H1 (cell line): ENCODE results near the gene CAPN2. TPM values are rescaled to one million over a fixed set of nuclear protein-coding genes. Genes with fewer than 3 reads are reported as not detected.
A peak's percentile ranks its signal among the peaks of the same experiment; 100 is the strongest.

Source experiments
- CTCF ChIA-PET: fragments of 300-600 bp; sonication (Branson Sonifier 250); formaldehyde crosslinking; loops from one replicate; lab custom pipeline; 2021; ENCODE audit not compliant: partially characterized antibody; lab: Charles Lee
- POLR2A ChIA-PET: fragments of 300-600 bp; sonication (Branson Sonifier 250); formaldehyde crosslinking; loops from one replicate; lab custom pipeline; 2021; ENCODE audit warnings: inconsistent platforms; ENCODE audit not compliant: partially characterized antibody; lab: Charles Lee
- DNase-seq, 2 experiments: peaks; one replicate each; pipeline versions ENCODE4 v3.0.0 to v3.0.0-alpha.2; 2010 to 2022; ENCODE audit warnings: low spot score in 2 of 2, low read depth in 1 of 2, mixed read lengths in 1 of 2
- FAIRE-seq: peaks from 2 replicates; lab custom pipeline; 2011; peaks lifted over from hg19 to GRCh38; lab: Jason Lieb, UNC
- H2AFZ ChIP-seq: 2 replicates; pipeline ENCODE4 v1.8.1; 2012; ENCODE audit warnings: low read length, inconsistent platforms
- H2AK5ac ChIP-seq: 2 replicates; pipeline ENCODE4 v1.6.1; 2013; ENCODE audit warnings: low read depth, low read length
- H2BK120ac ChIP-seq: replicated peaks from 2 replicates; pipeline ENCODE3; 2013; ENCODE audit warnings: low read depth, low read length, inconsistent platforms
- H2BK12ac ChIP-seq: 2 replicates; pipeline ENCODE4 v1.6.1; 2013; ENCODE audit warnings: low read depth, low read length
- H2BK15ac ChIP-seq: 2 replicates; pipeline ENCODE4 v1.6.1; 2013; ENCODE audit warnings: low read length
- H2BK20ac ChIP-seq: 2 replicates; pipeline ENCODE4 v1.6.1; 2013; ENCODE audit warnings: low read length
- H2BK5ac ChIP-seq: 2 replicates; pipeline ENCODE4 v1.6.1; 2013; ENCODE audit warnings: low read depth, low read length
- H3K14ac ChIP-seq: 2 replicates; pipeline ENCODE4 v1.6.1; 2013; ENCODE audit warnings: inconsistent platforms; ENCODE audit not compliant: insufficient read length
- H3K18ac ChIP-seq: 2 replicates; pipeline ENCODE4 v1.6.1; 2013; ENCODE audit warnings: low read length; ENCODE audit errors: extremely low read depth
- H3K23ac ChIP-seq: 2 replicates; pipeline ENCODE4 v1.6.1; 2013; ENCODE audit warnings: inconsistent platforms; ENCODE audit not compliant: insufficient read length
- H3K23me2 ChIP-seq: 2 replicates; pipeline ENCODE4 v1.6.1; 2013; ENCODE audit warnings: low read depth, low read length
- H3K27ac ChIP-seq: 2 replicates; pipeline ENCODE4 v1.6.1; 2011; ENCODE audit warnings: low read depth, low read length, inconsistent platforms
- H3K27me3 ChIP-seq, 4 experiments: replicated peaks in 1 of 4; 1 replicate in 1 of 4; 2 replicates in 3 of 4; pipeline versions ENCODE4 v1.6.1 to v1.8.1; 2011 to 2013; ENCODE audit warnings: low read length in 3 of 4, mild to moderate bottlenecking in 3 of 4, inconsistent platforms in 2 of 4, mixed read lengths in 2 of 4, moderate library complexity in 1 of 4; ENCODE audit not compliant: control insufficient read depth in 3 of 4, insufficient read depth in 3 of 4; ENCODE audit errors: extremely low read depth in 1 of 4
- H3K36me3 ChIP-seq, 4 experiments: 2 replicates each; pipeline versions ENCODE4 v1.6.1 to v1.8.1; 2011 to 2013; ENCODE audit warnings: mild to moderate bottlenecking in 4 of 4, low read length in 3 of 4, moderate library complexity in 2 of 4, control low read depth in 1 of 4, inconsistent platforms in 1 of 4; ENCODE audit not compliant: insufficient read depth in 4 of 4, control insufficient read depth in 2 of 4
- H3K4ac ChIP-seq: replicated peaks from 2 replicates; pipeline ENCODE3; 2013; ENCODE audit warnings: low read length, low read depth, mixed read lengths, inconsistent platforms; ENCODE audit not compliant: insufficient read length
- H3K4me1 ChIP-seq, 4 experiments: replicated peaks in 1 of 4; 1 replicate in 1 of 4; 2 replicates in 3 of 4; pipeline versions ENCODE4 v1.6.1 to v1.8.1; 2011 to 2013; ENCODE audit warnings: low read length in 3 of 4, inconsistent platforms in 2 of 4, mixed read lengths in 1 of 4; ENCODE audit not compliant: insufficient read depth in 4 of 4, control insufficient read depth in 3 of 4
- H3K4me2 ChIP-seq, 2 experiments: 2 replicates each; pipeline versions ENCODE4 v1.6.1 to v1.8.1; 2011 to 2013; ENCODE audit warnings: low read depth in 2 of 2, low read length in 2 of 2, control low read depth in 1 of 2, inconsistent platforms in 1 of 2, mild to moderate bottlenecking in 1 of 2; ENCODE audit not compliant: insufficient read depth in 1 of 2
- H3K4me3 ChIP-seq, 4 experiments: fragments of 200-600, 300-600 bp in 1 of 4; sonication (generic), shearing (Covaris generic), sonication (Bioruptor Twin) in 1 of 4; 2 replicates each; pipeline versions ENCODE4 v1.5.1 to v1.8.1; 2011 to 2016; ENCODE audit warnings: low read length in 4 of 4, low read depth in 3 of 4, control low read depth in 2 of 4, inconsistent platforms in 2 of 4, mild to moderate bottlenecking in 2 of 4, mixed read lengths in 1 of 4, moderate library complexity in 1 of 4; ENCODE audit not compliant: insufficient read depth in 2 of 4; ENCODE audit errors: extremely low read depth in 1 of 4
- H3K56ac ChIP-seq: replicated peaks from 2 replicates; pipeline ENCODE3; 2013; ENCODE audit warnings: low read depth, mild to moderate bottlenecking, mixed read lengths, low read length, inconsistent platforms; ENCODE audit not compliant: insufficient read length
- H3K79me1 ChIP-seq: 2 replicates; pipeline ENCODE4 v1.6.1; 2013; ENCODE audit warnings: low read depth, low read length, control low read depth
- H3K79me2 ChIP-seq, 2 experiments: 2 replicates each; pipeline versions ENCODE4 v1.6.1 to v1.8.1; 2012 to 2013; ENCODE audit warnings: low read length in 2 of 2, mild to moderate bottlenecking in 2 of 2, inconsistent platforms in 1 of 2; ENCODE audit not compliant: insufficient read depth in 2 of 2, control insufficient read depth in 1 of 2
- H3K9ac ChIP-seq, 4 experiments: replicated peaks in 1 of 4; 1 replicate in 1 of 4; 2 replicates in 3 of 4; pipeline versions ENCODE4 v1.6.1 to v1.8.1; 2011 to 2013; ENCODE audit warnings: low read depth in 3 of 4, low read length in 3 of 4, control low read depth in 2 of 4, mild to moderate bottlenecking in 2 of 4, moderate library complexity in 2 of 4, inconsistent platforms in 1 of 4; ENCODE audit errors: extremely low read depth in 1 of 4
- H3K9me3 ChIP-seq, 2 experiments: 2 replicates each; pipeline versions ENCODE4 v1.6.1 to v1.8.1; 2012 to 2013; ENCODE audit warnings: mild to moderate bottlenecking in 2 of 2, moderate library complexity in 2 of 2, control low read depth in 1 of 2, inconsistent platforms in 1 of 2, low read depth in 1 of 2, low read length in 1 of 2, mixed read lengths in 1 of 2; ENCODE audit not compliant: insufficient read depth in 2 of 2
- H4K20me1 ChIP-seq, 2 experiments: replicated peaks in 1 of 2; 2 replicates each; pipeline versions ENCODE3 to v1.8.1; 2011 to 2013; ENCODE audit warnings: inconsistent platforms in 2 of 2, low read length in 2 of 2, mild to moderate bottlenecking in 1 of 2; ENCODE audit not compliant: insufficient read depth in 2 of 2, control insufficient read depth in 1 of 2
- H4K5ac ChIP-seq: 2 replicates; pipeline ENCODE4 v1.6.1; 2013; ENCODE audit warnings: low read length, low read depth, mixed read lengths, inconsistent platforms; ENCODE audit not compliant: insufficient read length
- H4K8ac ChIP-seq: 2 replicates; pipeline ENCODE4 v1.8.0; 2013; ENCODE audit warnings: mild to moderate bottlenecking, moderate library complexity, low read length, inconsistent platforms; ENCODE audit not compliant: insufficient read depth; ENCODE audit errors: extremely low read depth
- H4K91ac ChIP-seq: replicated peaks from 2 replicates; pipeline ENCODE3; 2013; ENCODE audit warnings: low read length, mixed read lengths, inconsistent platforms; ENCODE audit not compliant: insufficient read length
- GABPA ChIP-seq: IDR thresholded peaks from 2 replicates; pipeline ENCODE4 v1.6.1; 2011; ENCODE audit warnings: mild to moderate bottlenecking, low read length, moderate library complexity, borderline replicate concordance; ENCODE audit not compliant: insufficient read depth
- JUN ChIP-seq: IDR thresholded peaks from 2 replicates; pipeline ENCODE4 v1.6.1; 2011; ENCODE audit warnings: low read depth, mild to moderate bottlenecking, improper control_type of control experiment, low read length
- JUND ChIP-seq: IDR thresholded peaks from 2 replicates; pipeline ENCODE4 v1.6.1; 2011; ENCODE audit warnings: mild to moderate bottlenecking, improper control_type of control experiment, low read length
- RBBP5 ChIP-seq: IDR thresholded peaks from 2 replicates; pipeline ENCODE4 v1.7.1; 2012; ENCODE audit warnings: low read depth, mild to moderate bottlenecking, inconsistent platforms, low read length, moderate library complexity, borderline replicate concordance
- RXRA ChIP-seq: IDR thresholded peaks from 2 replicates; pipeline ENCODE4 v1.6.1; 2011; ENCODE audit warnings: low read depth, mild to moderate bottlenecking, low read length, moderate library complexity; ENCODE audit not compliant: insufficient read depth
- SP2 ChIP-seq: IDR thresholded peaks from 2 replicates; pipeline ENCODE4 v1.6.1; 2012; ENCODE audit warnings: mild to moderate bottlenecking, low read length, inconsistent platforms
- YY1 ChIP-seq: IDR thresholded peaks from 2 replicates; pipeline ENCODE4 v1.6.1; 2011; ENCODE audit warnings: low read depth, mild to moderate bottlenecking, low read length
- WGBS, 2 experiments: shearing (Covaris generic) in 1 of 2; methylation state at CpG; one replicate each; pipeline versions ENCODE4 v1.1.6 to v1.1.7; 2013 to 2015; ENCODE audit warnings: low lambda C conversion rate in 2 of 2, mixed read lengths in 2 of 2, inconsistent platforms in 1 of 2, low coverage in 1 of 2, missing lambda C conversion rate in 1 of 2; ENCODE audit not compliant: insufficient replicate concordance in 2 of 2, insufficient coverage in 1 of 2, insufficient read length in 1 of 2; ENCODE audit errors: extremely low coverage in 1 of 2, missing lambda C conversion rate in 1 of 2; 5-methylcytosine and 5-hydroxymethylcytosine counted together
- polyA plus RNA-seq, 7 experiments: library from polyadenylated mRNA; depleted of rRNA in 3 of 7; stranded (reverse) in 5 of 7; unstranded in 2 of 7; fragments of >200 nt in 5 of 7; fragments of 200-250 nt in 2 of 7; gene quantifications; 1 replicate in 5 of 7; 2 replicates in 1 of 7; 4 replicates in 1 of 7; pipeline versions ENCODE4 v1.2.1 to v1.2.3, GENCODE V29; 2011 to 2013; ENCODE audit warnings: missing spikeins in 2 of 7, mixed read lengths in 2 of 7
- total RNA-seq: library from RNA; stranded (reverse); fragmentation: NEBNext Ultra II Directional; extraction: Animal tissue kit (Norgen Biotek cat#: 25700); gene quantifications from 2 replicates; pipeline ENCODE4 v1.2.1, GENCODE V29; 2021
- TF ChIP-seq, protein P1 (sequence below): IDR thresholded peaks from 2 replicates; pipeline ENCODE4 v1.6.1; 2012; ENCODE audit warnings: inconsistent platforms
- TF ChIP-seq, protein P2 (sequence below): IDR thresholded peaks from 2 replicates; pipeline ENCODE4 v1.6.1; 2011; ENCODE audit warnings: low read length, improper control_type of control experiment

Gene CAPN2
- total and polyA plus RNA-seq, 2 of the 8 experiments (the other 6 are each of a cell fraction or from before 2014, with no cell fraction given): 9.2 to 10.3 TPM

DNA sequence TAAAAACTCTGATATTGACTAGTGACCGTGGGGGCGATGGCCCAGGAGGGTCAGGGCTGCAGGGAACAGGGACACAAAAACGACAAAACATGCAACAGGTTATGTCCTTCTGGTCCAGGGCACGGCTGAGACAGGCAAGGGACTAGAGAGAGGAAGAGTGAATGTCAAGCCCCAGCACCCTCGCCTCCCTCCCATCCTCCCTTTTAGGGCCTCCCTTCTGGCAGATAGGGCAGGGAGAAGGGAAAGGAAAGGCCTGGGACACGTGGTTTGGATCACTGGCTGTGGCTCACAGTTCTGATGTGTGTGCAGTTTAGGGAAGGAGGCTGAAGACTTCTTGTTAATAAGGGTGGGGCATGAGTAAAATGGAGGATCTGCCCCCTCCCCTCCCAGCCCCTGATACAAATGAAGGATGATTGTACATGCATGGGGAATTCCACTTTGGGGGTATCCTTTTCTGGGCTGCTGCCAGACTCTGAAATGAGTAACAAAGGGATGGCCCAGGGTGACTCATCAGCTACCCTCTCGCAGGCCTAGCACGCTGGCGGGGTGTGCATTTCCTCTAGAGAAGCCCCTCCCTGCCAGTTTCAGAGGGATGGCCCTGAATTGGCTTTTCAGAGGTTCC is 14.2 kb downstream of the CAPN2 start:
- Histone ChIP-seq H3K79me1 (no peaks in the 10 kb centered on the region), H2BK120ac (peak overlapping the region; percentile 33), H2BK20ac (peak overlapping the region; percentile 74; the same call in 1 of the 2 replicates), H3K56ac (no peak overlapping the region), H3K4ac (no peak overlapping the region), H3K4me2 (peak overlapping the region; percentile 9 to 54; a peak in 3 of 4 replicates), H3K36me3 (no peaks in the 10 kb centered on the region), H3K9ac (0 out of 7 replicates have a peak overlapping the region, but pooled peaks of 1 of the 4 experiments have one; percentile 22), H3K14ac (no peak overlapping the region), H2BK12ac (peak overlapping the region; percentile 99), H4K8ac (no peak overlapping the region), H4K91ac (peak overlapping the region; percentile 89), H2AK5ac (peak overlapping the region; percentile 87; the same call in 1 of the 2 replicates), H3K79me2 (no peaks in the 10 kb centered on the region), H4K5ac (no peak overlapping the region), H3K27me3 (peaks cover 7 to 50% (median 41%) of the 10 kb centered on the region in 4 experiments), H3K18ac (peak overlapping the region; percentile 81; the same call in 1 of the 2 replicates), H3K27ac (0 out of 2 replicates have a peak overlapping the region, but pooled peaks have one; percentile 25), H4K20me1 (peaks cover 0 to 3% of the 10 kb centered on the region in 2 experiments), H3K9me3 (no peaks in the 10 kb centered on the region), H3K4me3 (no peak overlapping the region), H3K4me1 (peaks cover 9 to 25% (median 16%) of the 10 kb centered on the region in 4 experiments), H2AFZ (0 out of 2 replicates have a peak overlapping the region, but pooled peaks have one; percentile 52), H3K23me2 (no peaks in the 10 kb centered on the region), H2BK5ac (peak overlapping the region; percentile 91; the same call in 1 of the 2 replicates), H2BK15ac (0 out of 2 replicates have a peak overlapping the region, but pooled peaks have one; percentile 31), H3K23ac (no peak overlapping the region)
- ChIA-PET CTCF (interaction anchor here (1.0 to 3.3 kb wide), 6 partner anchors 8 to 31 kb away, joined by 4 to 29 read pairs (median 8); partner anchors contain the start of gene CAPN2), POLR2A (interaction anchor here (0.6 to 1.0 kb wide), 3 partner anchors 11 to 17 kb away, joined by 3 to 4 read pairs (median 3); no protein-coding TSS in a partner anchor)
- 32% methylated on average over 5 of the region's 9 CpGs; no CpG with 5 or more reads in 1 of the 2 experiments for WGBS, 2 experiments
- DNase-seq (peak in 1 of 2 experiments; percentile 64), FAIRE-seq (no peak)
- TF ChIP-seq, protein P1, sequence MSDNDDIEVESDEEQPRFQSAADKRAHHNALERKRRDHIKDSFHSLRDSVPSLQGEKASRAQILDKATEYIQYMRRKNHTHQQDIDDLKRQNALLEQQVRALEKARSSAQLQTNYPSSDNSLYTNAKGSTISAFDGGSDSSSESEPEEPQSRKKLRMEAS: peak; percentile 75
- TF ChIP-seq YY1 (no peak), SP2 (no peak), RBBP5 (no peak), JUND (peak; percentile 97), GABPA (no peak), RXRA (no peak), JUN (peak; percentile 34)
- TF ChIP-seq, protein P2, sequence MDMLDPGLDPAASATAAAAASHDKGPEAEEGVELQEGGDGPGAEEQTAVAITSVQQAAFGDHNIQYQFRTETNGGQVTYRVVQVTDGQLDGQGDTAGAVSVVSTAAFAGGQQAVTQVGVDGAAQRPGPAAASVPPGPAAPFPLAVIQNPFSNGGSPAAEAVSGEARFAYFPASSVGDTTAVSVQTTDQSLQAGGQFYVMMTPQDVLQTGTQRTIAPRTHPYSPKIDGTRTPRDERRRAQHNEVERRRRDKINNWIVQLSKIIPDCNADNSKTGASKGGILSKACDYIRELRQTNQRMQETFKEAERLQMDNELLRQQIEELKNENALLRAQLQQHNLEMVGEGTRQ: 0 out of 2 replicates have a peak, but pooled peaks have one; percentile 6
